Measurements from ENCODE around the gene TAF3. TPM values are rescaled to one million over a fixed set of nuclear protein-coding genes. Genes with fewer than 3 reads are reported as not detected.

Gene TAF3
- polyA plus RNA-seq, 1 donor (not counting 4 experiments of a cell fraction or from before 2014, with no cell fraction given): 2.0 TPM

- dilution Hi-C loops (cut with MboI; ENCODE audit: extremely low pct_ligation_motif_present, low sequenced_read_pairs): no loop called here
- H3K4me2 ChIP-seq (ENCODE audit: control insufficient read depth, extremely low read depth, insufficient read depth, low read depth, low read length): no peak overlapping the region
- no peak overlapping the region for H2AFZ ChIP-seq (ENCODE audit: control insufficient read depth, low read length)
- H4K20me1 ChIP-seq (ENCODE audit: control insufficient read depth, extremely low read depth, insufficient read depth, low read length): no peaks in the 10 kb centered on the region
- TF ChIP-seq CTCF (optimal IDR thresholded peaks at IDR 0.05 in 1 of 3, IDR thresholded peaks at IDR 0.05 in 1 of 3, conservative IDR thresholded peaks at IDR 0.05 in 1 of 3; ENCODE audit: extremely low read depth in 1 of 3, insufficient read depth in 2 of 3, low read length in 3 of 3) (no peak), EZH2 (IDR thresholded peaks at IDR 0.05; ENCODE audit: low read length) (no peak)
- H3K27ac ChIP-seq (ENCODE audit: control insufficient read depth, insufficient read depth, low read length): no peak overlapping the region
- H3K27me3 ChIP-seq (ENCODE audit: control insufficient read depth, extremely low read depth, insufficient read depth, low read length): no peaks in the 10 kb centered on the region
- H3K4me3 ChIP-seq (ENCODE audit: control insufficient read depth in 2 of 3, extremely low read depth in 1 of 3, insufficient read depth in 2 of 3, low read depth in 1 of 3, low read length in 3 of 3): no peak overlapping the region
- peaks cover 12% of the 10 kb centered on the region for H3K4me1 ChIP-seq (ENCODE audit: control insufficient read depth, extremely low read depth, insufficient read depth, low read length)
- no peaks in the 10 kb centered on the region for H3K9me1 ChIP-seq (ENCODE audit: control insufficient read depth, extremely low read depth, insufficient read depth, low read length)
- H3K79me2 ChIP-seq (ENCODE audit: control insufficient read depth, insufficient read depth, low read length): peaks cover 3% of the 10 kb centered on the region
- DNase-seq (ENCODE audit: low read depth, low spot score) (no peak), FAIRE-seq (no peak)
- H3K36me3 ChIP-seq (ENCODE audit: control insufficient read depth in 2 of 2, extremely low read depth in 1 of 2, insufficient read depth in 2 of 2, low read length in 2 of 2): no peaks in the 10 kb centered on the region
- H3K9me3 ChIP-seq (ENCODE audit: control insufficient read depth, low read depth, low read length): no peaks in the 10 kb centered on the region
- no peak overlapping the region for H3K9ac ChIP-seq (ENCODE audit: control insufficient read depth, extremely low read depth, insufficient read depth, low read length)
These were observed 115.0 kb downstream of the TAF3 start for GRCh38 chr10:7933262-7933661.

GRCh38 chr10:7933757-7934156 lies 115.5 kb downstream of the TAF3 start:
- TF ChIP-seq CTCF (optimal IDR thresholded peaks at IDR 0.05 in 1 of 3, IDR thresholded peaks at IDR 0.05 in 1 of 3, conservative IDR thresholded peaks at IDR 0.05 in 1 of 3; ENCODE audit: extremely low read depth in 1 of 3, insufficient read depth in 2 of 3, low read length in 3 of 3): no peak
- Histone ChIP-seq H3K27me3 (ENCODE audit: control insufficient read depth, extremely low read depth, insufficient read depth, low read length) (no peaks in the 10 kb centered on the region), H3K9me3 (ENCODE audit: control insufficient read depth, low read depth, low read length) (no peaks in the 10 kb centered on the region), H3K4me3 (ENCODE audit: control insufficient read depth in 2 of 3, extremely low read depth in 1 of 3, insufficient read depth in 2 of 3, low read depth in 1 of 3, low read length in 3 of 3) (no peak overlapping the region), H3K36me3 (ENCODE audit: control insufficient read depth in 2 of 2, extremely low read depth in 1 of 2, insufficient read depth in 2 of 2, low read length in 2 of 2) (no peaks in the 10 kb centered on the region), H3K9ac (ENCODE audit: control insufficient read depth, extremely low read depth, insufficient read depth, low read length) (no peak overlapping the region), H3K4me2 (ENCODE audit: control insufficient read depth, extremely low read depth, insufficient read depth, low read depth, low read length) (no peak overlapping the region), H3K79me2 (ENCODE audit: control insufficient read depth, insufficient read depth, low read length) (peaks cover 3% of the 10 kb centered on the region), H2AFZ (ENCODE audit: control insufficient read depth, low read length) (no peak overlapping the region), H3K27ac (ENCODE audit: control insufficient read depth, insufficient read depth, low read length) (no peak overlapping the region), H3K4me1 (ENCODE audit: control insufficient read depth, extremely low read depth, insufficient read depth, low read length) (peaks cover 15% of the 10 kb centered on the region), H3K9me1 (ENCODE audit: control insufficient read depth, extremely low read depth, insufficient read depth, low read length) (no peaks in the 10 kb centered on the region), H4K20me1 (ENCODE audit: control insufficient read depth, extremely low read depth, insufficient read depth, low read length) (no peaks in the 10 kb centered on the region)
- dilution Hi-C loops (cut with MboI; ENCODE audit: extremely low pct_ligation_motif_present, low sequenced_read_pairs): no loop called here
- DNase-seq (ENCODE audit: low read depth, low spot score) (no peak), FAIRE-seq (no peak)

All from keratinocyte (primary cell).